ENCODE results near the gene KIF16B. TPM values are rescaled to one million over a fixed set of nuclear protein-coding genes. Genes with fewer than 3 reads are reported as not detected.

Gene KIF16B
- total RNA-seq, 1 experiment from 2014 or later = 4.6 TPM

- DNase-seq (ENCODE audit: low spot score) = no peak
- POLR2A ChIA-PET (ENCODE audit: low non-redundant PET) = no interaction called here
- H3K27me3 ChIP-seq (replicated peaks; ENCODE audit: insufficient read depth, low read depth, low read length, poor library complexity) = no peaks in the 10 kb centered on the region
- TF ChIP-seq CTCF (conservative IDR thresholded peaks at IDR 0.05; ENCODE audit: low read depth, low read length) (no peak), EZH2 (IDR thresholded peaks at IDR 0.05; ENCODE audit: borderline replicate concordance, low read depth, low read length, poor library complexity, severe bottlenecking) (no peak)
- H3K9me3 ChIP-seq (ENCODE audit: low read depth, low read length, poor library complexity, severe bottlenecking) = no peaks in the 10 kb centered on the region
- no peaks in the 10 kb centered on the region for H3K4me1 ChIP-seq (ENCODE audit: insufficient read depth, low read length, poor library complexity, severe bottlenecking)
- H3K36me3 ChIP-seq (ENCODE audit: insufficient read depth, low read length, poor library complexity, severe bottlenecking) = no peaks in the 10 kb centered on the region
- BruUV-seq (replicated peaks) = no TSS peak
- CTCF ChIA-PET = no interaction called here
- intact Hi-C loops (cut with micrococcal nuclease; ENCODE audit: unreplicated experiment) = no loop called here
- no peak overlapping the region for H3K4me3 ChIP-seq (ENCODE audit: low read depth, low read length, poor library complexity, severe bottlenecking)
- no peak overlapping the region for H3K27ac ChIP-seq (ENCODE audit: low read depth, low read length, poor library complexity, severe bottlenecking)
These were observed 289.9 kb downstream of the KIF16B start for GRCh38 chr20:16283307-16283706.

GRCh38 chr20:16280219-16280618 is 293.0 kb downstream of the KIF16B start:
- Histone ChIP-seq H3K4me3 (ENCODE audit: low read depth, low read length, poor library complexity, severe bottlenecking) (no peak overlapping the region), H3K27me3 (replicated peaks; ENCODE audit: insufficient read depth, low read depth, low read length, poor library complexity) (no peaks in the 10 kb centered on the region), H3K4me1 (ENCODE audit: insufficient read depth, low read length, poor library complexity, severe bottlenecking) (no peaks in the 10 kb centered on the region), H3K27ac (ENCODE audit: low read depth, low read length, poor library complexity, severe bottlenecking) (no peak overlapping the region), H3K36me3 (ENCODE audit: insufficient read depth, low read length, poor library complexity, severe bottlenecking) (no peaks in the 10 kb centered on the region), H3K9me3 (ENCODE audit: low read depth, low read length, poor library complexity, severe bottlenecking) (no peaks in the 10 kb centered on the region)
- no peak for TF ChIP-seq EZH2 (IDR thresholded peaks at IDR 0.05; ENCODE audit: borderline replicate concordance, low read depth, low read length, poor library complexity, severe bottlenecking)
- TF ChIP-seq CTCF (conservative IDR thresholded peaks at IDR 0.05; ENCODE audit: low read depth, low read length) = no peak
- ChIA-PET POLR2A (ENCODE audit: low non-redundant PET) (no interaction called here), CTCF (no interaction called here)
- intact Hi-C loops (cut with micrococcal nuclease; ENCODE audit: unreplicated experiment) = no loop called here
- no peak for DNase-seq (ENCODE audit: low spot score)
- no TSS peak for BruUV-seq (replicated peaks)

GRCh38 chr20:16279320-16279719 is 293.9 kb downstream of the KIF16B start:
- BruUV-seq (replicated peaks) = no TSS peak
- POLR2A ChIA-PET (ENCODE audit: low non-redundant PET) = no interaction called here
- intact Hi-C loops (cut with micrococcal nuclease; ENCODE audit: unreplicated experiment) = no loop called here

More at GRCh38 chr20:16279320-16279719, 293.9 kb downstream of the KIF16B start:
- Histone ChIP-seq H3K4me3 (ENCODE audit: low read depth, low read length, poor library complexity, severe bottlenecking) (no peak overlapping the region), H3K36me3 (ENCODE audit: insufficient read depth, low read length, poor library complexity, severe bottlenecking) (no peaks in the 10 kb centered on the region), H3K27me3 (replicated peaks; ENCODE audit: insufficient read depth, low read depth, low read length, poor library complexity) (no peaks in the 10 kb centered on the region), H3K4me1 (ENCODE audit: insufficient read depth, low read length, poor library complexity, severe bottlenecking) (no peaks in the 10 kb centered on the region), H3K27ac (ENCODE audit: low read depth, low read length, poor library complexity, severe bottlenecking) (no peak overlapping the region), H3K9me3 (ENCODE audit: low read depth, low read length, poor library complexity, severe bottlenecking) (no peaks in the 10 kb centered on the region)
- TF ChIP-seq EZH2 (IDR thresholded peaks at IDR 0.05; ENCODE audit: borderline replicate concordance, low read depth, low read length, poor library complexity, severe bottlenecking) = no peak
- no peak for TF ChIP-seq CTCF (conservative IDR thresholded peaks at IDR 0.05; ENCODE audit: low read depth, low read length)
- DNase-seq (ENCODE audit: low spot score) = no peak
- CTCF ChIA-PET = no interaction called here
